Spleen (tissue), 11 donors: ENCODE measurements around the gene TWIST2. TPM values are rescaled to one million over a fixed set of nuclear protein-coding genes. Genes with fewer than 3 reads are reported as not detected.

Experiments used
- DNase-seq: peaks from one replicate; pipeline ENCODE4 v3.0.0-alpha.2; 2020
- H3K27ac ChIP-seq, 8 donors: fragments of 200-600 bp; sonication (generic) in 7 of 8; 1 replicate in 4 of 8; 2 replicates in 4 of 8; pipeline versions ENCODE4 v1.5.0 to v1.8.0; 2016 to 2021; ENCODE audit warnings: inconsistent platforms in 4 of 8, mild to moderate bottlenecking in 4 of 8, moderate library complexity in 1 of 8
- H3K27me3 ChIP-seq, 7 donors: fragments of 200-600 bp; sonication (generic) in 6 of 7; replicated peaks in 1 of 7; 1 replicate in 4 of 7; 2 replicates in 3 of 7; pipeline versions ENCODE4 v1.5.0 to v1.8.0; 2016 to 2021; ENCODE audit warnings: inconsistent platforms in 3 of 7, mild to moderate bottlenecking in 1 of 7
- H3K36me3 ChIP-seq, 6 donors: fragments of 200-600 bp; sonication (generic) in 5 of 6; 1 replicate in 4 of 6; 2 replicates in 2 of 6; pipeline versions ENCODE4 v1.5.0 to v1.8.0; 2016 to 2021; ENCODE audit warnings: inconsistent platforms in 2 of 6
- H3K4me1 ChIP-seq, 6 donors: fragments of 200-600 bp; sonication (generic) in 5 of 6; 1 replicate in 3 of 6; 2 replicates in 3 of 6; pipeline versions ENCODE4 v1.5.0 to v1.8.0; 2016 to 2021; ENCODE audit warnings: inconsistent platforms in 3 of 6
- H3K4me3 ChIP-seq, 8 donors: fragments of 200-600 bp; sonication (generic) in 7 of 8; 1 replicate in 4 of 8; 2 replicates in 4 of 8; pipeline versions ENCODE4 v1.5.0 to v1.8.0; 2016 to 2021; ENCODE audit warnings: inconsistent platforms in 4 of 8, mild to moderate bottlenecking in 4 of 8, moderate library complexity in 2 of 8
- H3K9me3 ChIP-seq, 8 donors: fragments of 200-600 bp; sonication (generic) in 7 of 8; 1 replicate in 4 of 8; 2 replicates in 4 of 8; pipeline versions ENCODE4 v1.5.0 to v1.8.0; 2016 to 2021; ENCODE audit warnings: inconsistent platforms in 4 of 8
- CTCF ChIP-seq, 11 experiments: fragments of 200-600 bp in 7 of 11; fragments of 450-650 bp in 4 of 11; sonication (generic) in 4 of 11; IDR thresholded peaks in 8 of 11; conservative IDR thresholded peaks in 3 of 11; 1 replicate in 7 of 11; 2 replicates in 4 of 11; pipeline versions ENCODE4 v1.4.0 to v1.8.0; 2016 to 2021; ENCODE audit warnings: antibody characterized with exemption in 11 of 11, inconsistent platforms in 4 of 11, mild to moderate bottlenecking in 1 of 11
- POLR2A ChIP-seq, 3 donors: fragments of 450-650 bp; IDR thresholded peaks; one replicate each; pipeline ENCODE4 v1.5.1; 2017; ENCODE audit warnings: antibody characterized with exemption in 3 of 3, mild to moderate bottlenecking in 1 of 3
- POLR2AphosphoS5 ChIP-seq, 3 donors: sonication (generic); formaldehyde crosslinking; IDR thresholded peaks; one replicate each; pipeline ENCODE4 v1.5.1; 2017; ENCODE audit warnings: antibody characterized with exemption in 3 of 3
- WGBS, 5 donors: extraction: QIAGEN DNeasy Blood & Tissue Kit in 3 of 5; methylation state at CpG; one replicate each; pipeline versions ENCODE4 v1.1.5 to v1.1.7; 2013 to 2018; 5-methylcytosine and 5-hydroxymethylcytosine counted together
- intact Hi-C: fragments of 100-400 bp; cut with DNase I; formaldehyde crosslinking; loops from one replicate; pipeline ENCODE4 v1.15.0; 2023; ENCODE audit warnings: low total_unique reads
- polyA plus RNA-seq, 3 donors: library from polyadenylated mRNA; stranded (reverse); fragments of 200-250 nt; gene quantifications; one replicate each; pipeline ENCODE4 v1.2.1, GENCODE V29; 2013
- total RNA-seq, 7 donors: library from RNA; depleted of rRNA in 3 of 7; stranded (reverse); fragments of >200 nt in 3 of 7; fragmentation: NEBNext Ultra II Directional in 4 of 7; extraction: Animal tissue kit (Norgen Biotek cat#: 25700) in 4 of 7; gene quantifications; one replicate each; pipeline versions ENCODE4 v1.1.0 to v1.2.1, GENCODE V29; 2016 to 2021
- donor health status: healthy with polysubstance abuse.
- donor health status: DM: no; HTN: no; CAD: no; lungs with moderate emphysema.
- donor health status: DM: no; HTN: no; CAD: no.
- donor health status: Bipolar disorder and iron deficiency.
- donor health status: healthy.
- donor health status: DM: no; HTN: no; CAD: no.
- donor health status: DM: yes; HTN: yes; CAD: no.

The TWIST2 gene
- total and polyA plus RNA-seq, 10 donors, result 1.7 to 9.0 (median 2.4) TPM

- TF ChIP-seq POLR2A (IDR thresholded peaks at IDR 0.05) (no peak), POLR2AphosphoS5 (IDR thresholded peaks at IDR 0.05) (no peak), CTCF (IDR thresholded peaks at IDR 0.05 in 8 of 11, conservative IDR thresholded peaks at IDR 0.05 in 3 of 11) (no peak)
- DNase-seq, result peak; percentile 34
- intact Hi-C loops, result no loop called here
- H3K9me3 ChIP-seq, result peaks cover 0 to 3% (median 0%) of the 10 kb centered on the region in 8 donors
- H3K27me3 ChIP-seq, result peaks cover 0 to 9% (median 0%) of the 10 kb centered on the region in 7 donors
- H3K27ac ChIP-seq, result no peak overlapping the region
- WGBS, 5 donors, result 65 to 78% (median 69%) methylated on average over 7 of the region's 7 CpGs
- no peak overlapping the region for H3K4me3 ChIP-seq
- H3K36me3 ChIP-seq, result no peaks in the 10 kb centered on the region
- no peaks in the 10 kb centered on the region for H3K4me1 ChIP-seq
These were observed 93.4 kb downstream of the TWIST2 start for GRCh38 chr2:238941262-238941792.

GRCh38 chr2:238942080-238942725, 94.3 kb downstream of the TWIST2 start:
- no peaks in the 10 kb centered on the region for H3K4me1 ChIP-seq
- H3K27ac ChIP-seq, result no peak overlapping the region
- WGBS, 5 donors, result 87 to 91% (median 90%) methylated on average over 18 to 19 of the region's 19 CpGs
- peaks cover 0 to 9% (median 0%) of the 10 kb centered on the region in 7 donors for H3K27me3 ChIP-seq
- peaks cover 0 to 6% (median 0%) of the 10 kb centered on the region in 8 donors for H3K9me3 ChIP-seq
- H3K36me3 ChIP-seq, result no peaks in the 10 kb centered on the region
- no peak overlapping the region for H3K4me3 ChIP-seq
- intact Hi-C loops, result no loop called here
- no peak for TF ChIP-seq POLR2AphosphoS5 (IDR thresholded peaks at IDR 0.05)
- peak; percentile 62 for DNase-seq

GRCh38 chr2:238942726-238943300, 94.9 kb downstream of the TWIST2 start:
- intact Hi-C loops, result no loop called here
- peaks cover 0 to 8% (median 0%) of the 10 kb centered on the region in 7 donors for H3K27me3 ChIP-seq
- DNase-seq, result peak; percentile 31
- TF ChIP-seq POLR2AphosphoS5 (IDR thresholded peaks at IDR 0.05), result no peak
- no peak for TF ChIP-seq CTCF (IDR thresholded peaks at IDR 0.05 in 8 of 11, conservative IDR thresholded peaks at IDR 0.05 in 3 of 11)
- TF ChIP-seq POLR2A (IDR thresholded peaks at IDR 0.05), result no peak
- H3K4me1 ChIP-seq, result peaks cover 0 to 5% (median 0%) of the 10 kb centered on the region in 6 donors
- peaks cover 0 to 6% (median 0%) of the 10 kb centered on the region in 8 donors for H3K9me3 ChIP-seq
- WGBS, 5 donors, result 57 to 80% (median 68%) methylated on average over 13 of the region's 13 CpGs
- no peak overlapping the region for H3K4me3 ChIP-seq
- H3K27ac ChIP-seq, result no peak overlapping the region
- H3K36me3 ChIP-seq, result no peaks in the 10 kb centered on the region

GRCh38 chr2:238943338-238944067, 95.6 kb downstream of the TWIST2 start:
- H3K36me3 ChIP-seq, result no peaks in the 10 kb centered on the region
- no peak for TF ChIP-seq POLR2A (IDR thresholded peaks at IDR 0.05)
- no peak for TF ChIP-seq CTCF (IDR thresholded peaks at IDR 0.05 in 8 of 11, conservative IDR thresholded peaks at IDR 0.05 in 3 of 11)
- no peak for TF ChIP-seq POLR2AphosphoS5 (IDR thresholded peaks at IDR 0.05)
- peaks cover 0 to 6% (median 0%) of the 10 kb centered on the region in 8 donors for H3K9me3 ChIP-seq
- H3K4me1 ChIP-seq, result peaks cover 0 to 9% (median 0%) of the 10 kb centered on the region in 6 donors
- intact Hi-C loops, result no loop called here
- DNase-seq, result peak; percentile 19
- H3K27me3 ChIP-seq, result peaks cover 0 to 4% (median 0%) of the 10 kb centered on the region in 7 donors
- 75 to 84% (median 79%) methylated on average over 14 of the region's 14 CpGs for WGBS, 5 donors
- no peak overlapping the region for H3K27ac ChIP-seq
- no peak overlapping the region for H3K4me3 ChIP-seq
